HepG2 (cell line): ENCODE data around the gene PLCB1. TPM values are rescaled to one million over a fixed set of nuclear protein-coding genes. Genes with fewer than 3 reads are reported as not detected.

Experiments used
- CEBPG ChIP-seq: IDR thresholded peaks from 2 replicates; pipeline ENCODE4 v1.6.1; 2016
- EED ChIP-seq: sonication (generic); formaldehyde crosslinking; IDR thresholded peaks from 2 replicates; pipeline ENCODE4 v1.5.0; 2020; ENCODE audit warnings: mild to moderate bottlenecking, missing genetic modification reagents
- ZBTB38 ChIP-seq: sonication (generic); formaldehyde crosslinking; IDR thresholded peaks from 2 replicates; pipeline ENCODE4 v1.5.1; 2020; ENCODE audit warnings: mild to moderate bottlenecking, missing genetic modification reagents
- ZNF672 ChIP-seq: sonication (generic); formaldehyde crosslinking; IDR thresholded peaks from 2 replicates; pipeline ENCODE4 v1.8.1; 2022; ENCODE audit warnings: missing genetic modification reagents
- ZNF782 ChIP-seq: sonication (generic); formaldehyde crosslinking; IDR thresholded peaks from 2 replicates; pipeline ENCODE4 v1.4.0; 2020; ENCODE audit warnings: missing genetic modification reagents, mild to moderate bottlenecking, borderline replicate concordance
- polyA plus RNA-seq, 8 experiments: library from polyadenylated mRNA; depleted of rRNA in 3 of 8; stranded (reverse) in 7 of 8; unstranded in 1 of 8; fragments of >200 nt; fragmentation: Illumina TruSeq in 4 of 8; extraction: Trizol in 4 of 8; gene quantifications; 2 replicates each; pipeline versions ENCODE4 v1.2.1 to v1.2.3, GENCODE V29; 2011 to 2016; ENCODE audit warnings: low read depth in 4 of 8, missing spikeins in 1 of 8, mixed read lengths in 1 of 8; ENCODE audit not compliant: insufficient read depth in 1 of 8
- total RNA-seq, 5 experiments: library from RNA; depleted of rRNA; stranded (reverse); fragments of >200 nt; fragmentation: Illumina TruSeq; extraction: Trizol; gene quantifications; 2 replicates each; pipeline ENCODE4 v1.2.3, GENCODE V29; 2016; ENCODE audit warnings: low read depth in 1 of 5
- TF ChIP-seq, protein P1 (sequence below): sonication (generic); formaldehyde crosslinking; IDR thresholded peaks from 2 replicates; pipeline ENCODE4 v1.4.0; 2020; ENCODE audit warnings: missing genetic modification reagents
- TF ChIP-seq, protein P2 (sequence below): IDR thresholded peaks from 2 replicates; pipeline ENCODE4 v1.6.1; 2012; ENCODE audit warnings: inconsistent platforms
- TF ChIP-seq, protein P3 (sequence below), 2 experiments: sonication (generic) in 1 of 2; formaldehyde crosslinking in 1 of 2; IDR thresholded peaks; 2 replicates each; pipeline versions ENCODE4 v1.4.0 to v1.6.1; 2016 to 2020; ENCODE audit warnings: borderline replicate concordance in 1 of 2, low read depth in 1 of 2, mild to moderate bottlenecking in 1 of 2, missing genetic modification reagents in 1 of 2
- TF ChIP-seq, protein P4 (sequence below): sonication (generic); formaldehyde crosslinking; IDR thresholded peaks from 2 replicates; pipeline ENCODE4 v1.4.0; 2020; ENCODE audit warnings: missing genetic modification reagents, mild to moderate bottlenecking, borderline replicate concordance
- TF ChIP-seq, protein P5 (sequence below): IDR thresholded peaks from 2 replicates; pipeline ENCODE4 v1.6.1; 2018; ENCODE audit warnings: missing genetic modification reagents, mild to moderate bottlenecking, missing compliant biosample characterization
- TF ChIP-seq, protein P6 (sequence below): IDR thresholded peaks from 2 replicates; pipeline ENCODE4 v1.6.1; 2016
- TF ChIP-seq, protein P7 (sequence below): sonication (generic); formaldehyde crosslinking; IDR thresholded peaks from 2 replicates; pipeline ENCODE4 v1.5.0; 2020; ENCODE audit warnings: missing genetic modification reagents

PLCB1 gene
- total and polyA plus RNA-seq, 2 of the 13 experiments (the other 11 are each of a cell fraction or from before 2014, with no cell fraction given): 42.4 to 55.9 TPM

DNA sequence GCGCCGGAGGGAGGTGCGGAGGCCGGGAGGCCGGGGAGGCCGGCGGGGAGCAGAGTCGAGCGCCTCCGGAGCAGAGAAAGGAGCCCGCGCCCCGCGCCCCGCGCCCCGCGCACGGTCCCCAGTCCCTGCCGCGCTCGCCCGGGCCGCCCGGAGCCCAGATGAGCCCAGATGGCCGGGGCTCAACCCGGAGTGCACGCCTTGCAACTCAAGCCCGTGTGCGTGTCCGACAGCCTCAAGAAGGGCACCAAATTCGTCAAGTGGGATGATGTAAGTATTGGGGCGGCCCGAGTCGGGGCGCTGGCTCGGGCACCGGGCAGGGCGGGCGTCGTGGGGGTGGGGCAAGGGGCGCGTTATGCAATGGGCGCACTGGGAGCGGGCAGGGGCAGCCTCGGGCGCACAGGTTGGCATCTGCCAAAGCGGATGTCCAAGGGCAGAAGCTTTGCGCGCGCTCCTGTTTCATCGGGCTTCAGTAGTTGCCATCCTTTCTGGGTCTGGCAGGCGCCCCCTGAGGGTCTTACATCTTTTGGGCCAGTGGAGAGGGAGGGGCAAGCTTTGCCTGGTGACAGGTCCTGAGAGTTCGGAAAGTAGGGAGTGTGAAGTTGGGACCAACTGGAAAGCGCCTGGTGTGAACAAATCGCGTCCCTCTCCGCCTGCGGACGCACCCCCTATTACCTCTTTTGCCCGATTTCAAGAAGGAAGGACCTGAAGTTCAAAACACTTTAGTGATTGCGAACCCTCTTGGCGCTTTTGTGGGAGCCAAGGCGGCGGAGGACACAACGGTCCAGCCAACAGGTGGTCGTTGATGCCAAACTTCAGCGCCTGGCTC, 631 bp downstream of the PLCB1 start (continued):
- TF ChIP-seq, protein P1, sequence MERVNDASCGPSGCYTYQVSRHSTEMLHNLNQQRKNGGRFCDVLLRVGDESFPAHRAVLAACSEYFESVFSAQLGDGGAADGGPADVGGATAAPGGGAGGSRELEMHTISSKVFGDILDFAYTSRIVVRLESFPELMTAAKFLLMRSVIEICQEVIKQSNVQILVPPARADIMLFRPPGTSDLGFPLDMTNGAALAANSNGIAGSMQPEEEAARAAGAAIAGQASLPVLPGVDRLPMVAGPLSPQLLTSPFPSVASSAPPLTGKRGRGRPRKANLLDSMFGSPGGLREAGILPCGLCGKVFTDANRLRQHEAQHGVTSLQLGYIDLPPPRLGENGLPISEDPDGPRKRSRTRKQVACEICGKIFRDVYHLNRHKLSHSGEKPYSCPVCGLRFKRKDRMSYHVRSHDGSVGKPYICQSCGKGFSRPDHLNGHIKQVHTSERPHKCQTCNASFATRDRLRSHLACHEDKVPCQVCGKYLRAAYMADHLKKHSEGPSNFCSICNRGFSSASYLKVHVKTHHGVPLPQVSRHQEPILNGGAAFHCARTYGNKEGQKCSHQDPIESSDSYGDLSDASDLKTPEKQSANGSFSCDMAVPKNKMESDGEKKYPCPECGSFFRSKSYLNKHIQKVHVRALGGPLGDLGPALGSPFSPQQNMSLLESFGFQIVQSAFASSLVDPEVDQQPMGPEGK (CRISPR knock-in tag): peak; percentile 29
- TF ChIP-seq, protein P2, sequence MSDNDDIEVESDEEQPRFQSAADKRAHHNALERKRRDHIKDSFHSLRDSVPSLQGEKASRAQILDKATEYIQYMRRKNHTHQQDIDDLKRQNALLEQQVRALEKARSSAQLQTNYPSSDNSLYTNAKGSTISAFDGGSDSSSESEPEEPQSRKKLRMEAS: peak; percentile 13; the same call in 1 of the 2 replicates
- TF ChIP-seq ZBTB38 (peak; percentile 99), ZNF782 (peak; percentile 46; the same call in 1 of the 2 replicates), CEBPG (CRISPR knock-in tag) (peak; percentile 54), EED (CRISPR knock-in tag) (no peak), ZNF672 (no peak)
- TF ChIP-seq, protein P3, sequence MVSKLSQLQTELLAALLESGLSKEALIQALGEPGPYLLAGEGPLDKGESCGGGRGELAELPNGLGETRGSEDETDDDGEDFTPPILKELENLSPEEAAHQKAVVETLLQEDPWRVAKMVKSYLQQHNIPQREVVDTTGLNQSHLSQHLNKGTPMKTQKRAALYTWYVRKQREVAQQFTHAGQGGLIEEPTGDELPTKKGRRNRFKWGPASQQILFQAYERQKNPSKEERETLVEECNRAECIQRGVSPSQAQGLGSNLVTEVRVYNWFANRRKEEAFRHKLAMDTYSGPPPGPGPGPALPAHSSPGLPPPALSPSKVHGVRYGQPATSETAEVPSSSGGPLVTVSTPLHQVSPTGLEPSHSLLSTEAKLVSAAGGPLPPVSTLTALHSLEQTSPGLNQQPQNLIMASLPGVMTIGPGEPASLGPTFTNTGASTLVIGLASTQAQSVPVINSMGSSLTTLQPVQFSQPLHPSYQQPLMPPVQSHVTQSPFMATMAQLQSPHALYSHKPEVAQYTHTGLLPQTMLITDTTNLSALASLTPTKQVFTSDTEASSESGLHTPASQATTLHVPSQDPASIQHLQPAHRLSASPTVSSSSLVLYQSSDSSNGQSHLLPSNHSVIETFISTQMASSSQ (IDR thresholded peaks at IDR 0.05; ENCODE audit: low read depth): no peak; the same call in 1 of the 2 replicates
- TF ChIP-seq, protein P3 (CRISPR knock-in tag; IDR thresholded peaks at IDR 0.05; ENCODE audit: borderline replicate concordance): 0 out of 2 replicates have a peak, but pooled peaks have one; percentile 51
- TF ChIP-seq, protein P4, sequence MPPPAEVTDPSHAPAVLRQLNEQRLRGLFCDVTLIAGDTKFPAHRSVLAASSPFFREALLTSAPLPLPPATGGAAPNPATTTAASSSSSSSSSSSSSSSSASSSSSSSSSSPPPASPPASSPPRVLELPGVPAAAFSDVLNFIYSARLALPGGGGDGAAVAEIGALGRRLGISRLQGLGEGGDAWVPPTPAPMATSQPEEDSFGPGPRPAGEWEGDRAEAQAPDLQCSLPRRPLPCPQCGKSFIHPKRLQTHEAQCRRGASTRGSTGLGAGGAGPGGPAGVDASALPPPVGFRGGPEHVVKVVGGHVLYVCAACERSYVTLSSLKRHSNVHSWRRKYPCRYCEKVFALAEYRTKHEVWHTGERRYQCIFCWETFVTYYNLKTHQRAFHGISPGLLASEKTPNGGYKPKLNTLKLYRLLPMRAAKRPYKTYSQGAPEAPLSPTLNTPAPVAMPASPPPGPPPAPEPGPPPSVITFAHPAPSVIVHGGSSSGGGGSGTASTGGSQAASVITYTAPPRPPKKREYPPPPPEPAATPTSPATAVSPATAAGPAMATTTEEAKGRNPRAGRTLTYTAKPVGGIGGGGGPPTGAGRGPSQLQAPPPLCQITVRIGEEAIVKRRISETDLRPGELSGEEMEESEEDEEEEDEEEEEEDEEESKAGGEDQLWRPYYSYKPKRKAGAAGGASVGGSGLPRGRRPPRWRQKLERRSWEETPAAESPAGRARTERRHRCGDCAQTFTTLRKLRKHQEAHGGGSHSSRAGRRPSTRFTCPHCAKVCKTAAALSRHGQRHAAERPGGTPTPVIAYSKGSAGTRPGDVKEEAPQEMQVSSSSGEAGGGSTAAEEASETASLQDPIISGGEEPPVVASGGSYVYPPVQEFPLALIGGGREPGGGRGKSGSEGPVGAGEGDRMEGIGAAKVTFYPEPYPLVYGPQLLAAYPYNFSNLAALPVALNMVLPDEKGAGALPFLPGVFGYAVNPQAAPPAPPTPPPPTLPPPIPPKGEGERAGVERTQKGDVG: peak; percentile 56; the same call in 1 of the 2 replicates
- TF ChIP-seq, protein P5, sequence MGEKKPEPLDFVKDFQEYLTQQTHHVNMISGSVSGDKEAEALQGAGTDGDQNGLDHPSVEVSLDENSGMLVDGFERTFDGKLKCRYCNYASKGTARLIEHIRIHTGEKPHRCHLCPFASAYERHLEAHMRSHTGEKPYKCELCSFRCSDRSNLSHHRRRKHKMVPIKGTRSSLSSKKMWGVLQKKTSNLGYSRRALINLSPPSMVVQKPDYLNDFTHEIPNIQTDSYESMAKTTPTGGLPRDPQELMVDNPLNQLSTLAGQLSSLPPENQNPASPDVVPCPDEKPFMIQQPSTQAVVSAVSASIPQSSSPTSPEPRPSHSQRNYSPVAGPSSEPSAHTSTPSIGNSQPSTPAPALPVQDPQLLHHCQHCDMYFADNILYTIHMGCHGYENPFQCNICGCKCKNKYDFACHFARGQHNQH: peak; percentile 21; the same call in 1 of the 2 replicates
- TF ChIP-seq, protein P6, sequence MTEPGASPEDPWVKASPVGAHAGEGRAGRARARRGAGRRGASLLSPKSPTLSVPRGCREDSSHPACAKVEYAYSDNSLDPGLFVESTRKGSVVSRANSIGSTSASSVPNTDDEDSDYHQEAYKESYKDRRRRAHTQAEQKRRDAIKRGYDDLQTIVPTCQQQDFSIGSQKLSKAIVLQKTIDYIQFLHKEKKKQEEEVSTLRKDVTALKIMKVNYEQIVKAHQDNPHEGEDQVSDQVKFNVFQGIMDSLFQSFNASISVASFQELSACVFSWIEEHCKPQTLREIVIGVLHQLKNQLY (CRISPR knock-in tag): no peak
- TF ChIP-seq, protein P7, sequence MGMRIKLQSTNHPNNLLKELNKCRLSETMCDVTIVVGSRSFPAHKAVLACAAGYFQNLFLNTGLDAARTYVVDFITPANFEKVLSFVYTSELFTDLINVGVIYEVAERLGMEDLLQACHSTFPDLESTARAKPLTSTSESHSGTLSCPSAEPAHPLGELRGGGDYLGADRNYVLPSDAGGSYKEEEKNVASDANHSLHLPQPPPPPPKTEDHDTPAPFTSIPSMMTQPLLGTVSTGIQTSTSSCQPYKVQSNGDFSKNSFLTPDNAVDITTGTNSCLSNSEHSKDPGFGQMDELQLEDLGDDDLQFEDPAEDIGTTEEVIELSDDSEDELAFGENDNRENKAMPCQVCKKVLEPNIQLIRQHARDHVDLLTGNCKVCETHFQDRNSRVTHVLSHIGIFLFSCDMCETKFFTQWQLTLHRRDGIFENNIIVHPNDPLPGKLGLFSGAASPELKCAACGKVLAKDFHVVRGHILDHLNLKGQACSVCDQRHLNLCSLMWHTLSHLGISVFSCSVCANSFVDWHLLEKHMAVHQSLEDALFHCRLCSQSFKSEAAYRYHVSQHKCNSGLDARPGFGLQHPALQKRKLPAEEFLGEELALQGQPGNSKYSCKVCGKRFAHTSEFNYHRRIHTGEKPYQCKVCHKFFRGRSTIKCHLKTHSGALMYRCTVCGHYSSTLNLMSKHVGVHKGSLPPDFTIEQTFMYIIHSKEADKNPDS: no peak
